GM23338 (cell line): ENCODE results near the gene RABL3. TPM values are rescaled to one million over a fixed set of nuclear protein-coding genes. Genes with fewer than 3 reads are reported as not detected.

ENCODE experiments used
- ATAC-seq: fragments of 200-7000 bp; cut with Tn5 transposase; 3 replicates; pipeline ENCODE4 v1.9.1; 2020
- DNase-seq: peaks from one replicate; pipeline ENCODE4 v3.0.0-alpha.2; 2015; ENCODE audit warnings: low spot score
- H2AFZ ChIP-seq: fragments of 200-600 bp; sonication (generic); 2 replicates; pipeline ENCODE4 v1.8.0; 2016; ENCODE audit warnings: antibody characterized with exemption, mild to moderate bottlenecking, moderate library complexity
- H3F3A ChIP-seq: fragments of 200-600 bp; sonication (generic); replicated peaks from 2 replicates; pipeline ENCODE4 v1.8.0; 2017; ENCODE audit warnings: antibody characterized with exemption, mixed run types, low read depth
- H3K27ac ChIP-seq: fragments of 200-600 bp; sonication (generic); 2 replicates; pipeline ENCODE4 v1.6.1; 2016; ENCODE audit warnings: low read depth
- H3K27me3 ChIP-seq: fragments of 200-600 bp; sonication (generic); 2 replicates; pipeline ENCODE4 v1.8.0; 2016; ENCODE audit warnings: mild to moderate bottlenecking, mixed run types, moderate library complexity; ENCODE audit not compliant: insufficient read depth
- H3K36me3 ChIP-seq: fragments of 200-600 bp; sonication (generic); 2 replicates; pipeline ENCODE4 v1.8.0; 2016; ENCODE audit warnings: mild to moderate bottlenecking; ENCODE audit not compliant: insufficient read depth
- H3K4me1 ChIP-seq: fragments of 200-600 bp; sonication (generic); 2 replicates; pipeline ENCODE4 v1.8.0; 2016; ENCODE audit warnings: mild to moderate bottlenecking, moderate library complexity; ENCODE audit not compliant: insufficient read depth
- H3K4me2 ChIP-seq: fragments of 200-600 bp; sonication (generic); 2 replicates; pipeline ENCODE4 v1.7.1; 2017; ENCODE audit warnings: mixed run types
- H3K4me3 ChIP-seq: fragments of 200-600 bp; sonication (generic); 2 replicates; pipeline ENCODE4 v1.6.1; 2016; ENCODE audit warnings: mixed run types
- H3K79me2 ChIP-seq: fragments of 200-600 bp; sonication (generic); replicated peaks from 2 replicates; pipeline ENCODE4 v1.8.0; 2017; ENCODE audit warnings: mild to moderate bottlenecking; ENCODE audit not compliant: insufficient read depth
- H3K9me2 ChIP-seq: fragments of 200-600 bp; sonication (generic); 2 replicates; pipeline ENCODE4 v1.8.0; 2017; ENCODE audit not compliant: insufficient read depth
- H4K20me1 ChIP-seq: fragments of 200-600 bp; sonication (generic); replicated peaks from 2 replicates; pipeline ENCODE4 v1.8.0; 2017; ENCODE audit warnings: mild to moderate bottlenecking; ENCODE audit not compliant: insufficient read depth
- H3K27ac Mint-ChIP-seq: 2 replicates; pipeline ENCODE4 v1.8.0; 2020; ENCODE audit warnings: inconsistent platforms, mild to moderate bottlenecking, moderate library complexity, mixed read lengths
- H3K27me3 Mint-ChIP-seq: 3 replicates; pipeline ENCODE4 v1.8.0; 2022; ENCODE audit warnings: low read depth, mild to moderate bottlenecking, moderate library complexity, mixed read lengths, inconsistent platforms; ENCODE audit not compliant: insufficient read depth, poor library complexity
- H3K36me3 Mint-ChIP-seq: 3 replicates; pipeline ENCODE4 v1.8.0; 2021; ENCODE audit warnings: low read depth, mild to moderate bottlenecking, inconsistent platforms, moderate library complexity, mixed read lengths
- H3K4me1 Mint-ChIP-seq: 3 replicates; pipeline ENCODE4 v1.8.0; 2020; ENCODE audit warnings: mild to moderate bottlenecking, inconsistent platforms, mixed read lengths
- H3K4me3 Mint-ChIP-seq: 3 replicates; pipeline ENCODE4 v1.8.0; 2021; ENCODE audit warnings: moderate library complexity, mild to moderate bottlenecking, inconsistent platforms, mixed read lengths
- H3K9me3 Mint-ChIP-seq: 3 replicates; pipeline ENCODE4 v1.8.0; 2020; ENCODE audit warnings: moderate library complexity, mild to moderate bottlenecking, inconsistent platforms, mixed read lengths
- CTCF ChIP-seq, 2 experiments: fragments of 200-600 bp in 1 of 2; sonication (generic) in 1 of 2; conservative IDR thresholded peaks; 2 replicates each; pipeline versions ENCODE4 v1.5.1 to v1.6.1; 2016 to 2017; ENCODE audit warnings: antibody characterized with exemption in 2 of 2, low read depth in 2 of 2, mild to moderate bottlenecking in 2 of 2, moderate library complexity in 1 of 2
- EZH2 ChIP-seq: fragments of 200-600 bp; sonication (generic); IDR thresholded peaks from one replicate; pipeline ENCODE4 v1.8.0; 2017; ENCODE audit warnings: antibody characterized with exemption, mild to moderate bottlenecking, low read depth; ENCODE audit not compliant: unreplicated experiment
- EZH2phosphoT487 ChIP-seq: fragments of 200-600 bp; sonication (generic); IDR thresholded peaks from one replicate; pipeline ENCODE4 v1.8.1; 2018; ENCODE audit warnings: antibody characterized with exemption; ENCODE audit not compliant: unreplicated experiment
- JUNB ChIP-seq: IDR thresholded peaks from one replicate; pipeline ENCODE4 v1.6.1; 2016; ENCODE audit warnings: antibody characterized with exemption; ENCODE audit not compliant: unreplicated experiment
- NANOG ChIP-seq: IDR thresholded peaks from 2 replicates; pipeline ENCODE4 v1.6.1; 2016; ENCODE audit warnings: antibody characterized with exemption, borderline replicate concordance
- POLR2AphosphoS5 ChIP-seq: IDR thresholded peaks from 2 replicates; pipeline ENCODE4 v1.6.1; 2016; ENCODE audit warnings: antibody characterized with exemption, low read depth
- REST ChIP-seq: IDR thresholded peaks from one replicate; pipeline ENCODE4 v1.6.1; 2018; ENCODE audit warnings: antibody characterized with exemption; ENCODE audit not compliant: unreplicated experiment
- STAT1 ChIP-seq: IDR thresholded peaks from one replicate; pipeline ENCODE4 v1.6.1; 2016; ENCODE audit warnings: antibody characterized with exemption; ENCODE audit not compliant: unreplicated experiment
- ZNF114 ChIP-seq: fragments of 250-450 bp; sonication (Bioruptor Pico); IDR thresholded peaks from 2 replicates; pipeline ENCODE4 v1.5.0; 2020; ENCODE audit warnings: mild to moderate bottlenecking, moderate library complexity
- ZNF331 ChIP-seq: fragments of 250-450 bp; sonication (Bioruptor Pico); IDR thresholded peaks from 2 replicates; pipeline ENCODE4 v1.5.0; 2020; ENCODE audit warnings: low read depth, mild to moderate bottlenecking, moderate library complexity
- ZNF462 ChIP-seq: fragments of 250-450 bp; sonication (Bioruptor Pico); IDR thresholded peaks from 2 replicates; pipeline ENCODE4 v1.5.0; 2020; ENCODE audit warnings: mild to moderate bottlenecking, moderate library complexity
- polyA plus RNA-seq: library from polyadenylated mRNA; unstranded; fragments of >200 nt; fragmentation: Nextera tagmentation; extraction: Ambion mirVana; gene quantifications from 2 replicates; pipeline ENCODE4 v1.2.1, GENCODE V29; 2016
- total RNA-seq: library from RNA; depleted of rRNA; stranded (reverse); fragments of >200 nt; shearing (Covaris generic); gene quantifications from 2 replicates; pipeline ENCODE4 v1.2.3, GENCODE V29; 2014

Gene RABL3
- total and polyA plus RNA-seq, 2 experiments from 2014 or later, result 7.8 to 9.8 TPM

GRCh38 chr3:120769436-120769835, 27.1 kb upstream of the RABL3 start (continued):
- TF ChIP-seq ZNF462 (CRISPR knock-in tag) (no peak), POLR2AphosphoS5 (no peak)

GRCh38 chr3:120767106-120767505, 24.8 kb upstream of the RABL3 start:
- ATAC-seq, result no peak
- H3K4me1 Mint-ChIP-seq, result peaks cover 80% of the 10 kb centered on the region
- no peak for DNase-seq
- H3K36me3 ChIP-seq, result 0 out of 2 replicates have a peak, but pooled peaks cover 6% of the 10 kb centered on the region
- H3K4me3 ChIP-seq, result no peak overlapping the region
- H2AFZ ChIP-seq, result no peak overlapping the region
- no peaks in the 10 kb centered on the region for H3F3A ChIP-seq
- peaks cover 14% of the 10 kb centered on the region; the same call in 1 of the 2 replicates for H4K20me1 ChIP-seq
- H3K27ac ChIP-seq, result no peak overlapping the region
- H3K4me3 Mint-ChIP-seq, result no peak overlapping the region
- no peak overlapping the region for H3K4me2 ChIP-seq
- H3K9me3 Mint-ChIP-seq, result no peaks in the 10 kb centered on the region
- H3K79me2 ChIP-seq, result peaks cover 94% of the 10 kb centered on the region
- H3K36me3 Mint-ChIP-seq, result peaks cover 6% of the 10 kb centered on the region; the same call in 2 of the 3 replicates
- H3K27ac Mint-ChIP-seq, result no peak overlapping the region; the same call in 1 of the 2 replicates
- peaks cover 38% of the 10 kb centered on the region for H3K4me1 ChIP-seq
- H3K9me2 ChIP-seq, result no peaks in the 10 kb centered on the region
- no peaks in the 10 kb centered on the region for H3K27me3 ChIP-seq
- no peaks in the 10 kb centered on the region for H3K27me3 Mint-ChIP-seq
- TF ChIP-seq ZNF114 (CRISPR knock-in tag) (no peak), JUNB (no peak), EZH2phosphoT487 (no peak), REST (no peak), ZNF331 (no peak), CTCF (conservative IDR thresholded peaks at IDR 0.05; ENCODE audit: low read depth in 2 of 2) (no peak), NANOG (no peak), STAT1 (no peak), EZH2 (no peak)
